GM18517 (cell line): ENCODE measurements around the gene SELENOP.
"Not testable (repeated sequence)": the region's sequence is repeated elsewhere in the genome, so short reads cannot be mapped to it uniquely, and the experiment has no call there.

Experiments used
- ATAC-seq: cut with Tn5 transposase; IDR thresholded peaks from one replicate; pipeline ENCODE4 v1.9.1; 2021; ENCODE audit warnings: mild to moderate bottlenecking, moderate library complexity; ENCODE audit not compliant: unreplicated experiment

The SELENOP gene, protein sequence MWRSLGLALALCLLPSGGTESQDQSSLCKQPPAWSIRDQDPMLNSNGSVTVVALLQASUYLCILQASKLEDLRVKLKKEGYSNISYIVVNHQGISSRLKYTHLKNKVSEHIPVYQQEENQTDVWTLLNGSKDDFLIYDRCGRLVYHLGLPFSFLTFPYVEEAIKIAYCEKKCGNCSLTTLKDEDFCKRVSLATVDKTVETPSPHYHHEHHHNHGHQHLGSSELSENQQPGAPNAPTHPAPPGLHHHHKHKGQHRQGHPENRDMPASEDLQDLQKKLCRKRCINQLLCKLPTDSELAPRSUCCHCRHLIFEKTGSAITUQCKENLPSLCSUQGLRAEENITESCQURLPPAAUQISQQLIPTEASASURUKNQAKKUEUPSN

DNA sequence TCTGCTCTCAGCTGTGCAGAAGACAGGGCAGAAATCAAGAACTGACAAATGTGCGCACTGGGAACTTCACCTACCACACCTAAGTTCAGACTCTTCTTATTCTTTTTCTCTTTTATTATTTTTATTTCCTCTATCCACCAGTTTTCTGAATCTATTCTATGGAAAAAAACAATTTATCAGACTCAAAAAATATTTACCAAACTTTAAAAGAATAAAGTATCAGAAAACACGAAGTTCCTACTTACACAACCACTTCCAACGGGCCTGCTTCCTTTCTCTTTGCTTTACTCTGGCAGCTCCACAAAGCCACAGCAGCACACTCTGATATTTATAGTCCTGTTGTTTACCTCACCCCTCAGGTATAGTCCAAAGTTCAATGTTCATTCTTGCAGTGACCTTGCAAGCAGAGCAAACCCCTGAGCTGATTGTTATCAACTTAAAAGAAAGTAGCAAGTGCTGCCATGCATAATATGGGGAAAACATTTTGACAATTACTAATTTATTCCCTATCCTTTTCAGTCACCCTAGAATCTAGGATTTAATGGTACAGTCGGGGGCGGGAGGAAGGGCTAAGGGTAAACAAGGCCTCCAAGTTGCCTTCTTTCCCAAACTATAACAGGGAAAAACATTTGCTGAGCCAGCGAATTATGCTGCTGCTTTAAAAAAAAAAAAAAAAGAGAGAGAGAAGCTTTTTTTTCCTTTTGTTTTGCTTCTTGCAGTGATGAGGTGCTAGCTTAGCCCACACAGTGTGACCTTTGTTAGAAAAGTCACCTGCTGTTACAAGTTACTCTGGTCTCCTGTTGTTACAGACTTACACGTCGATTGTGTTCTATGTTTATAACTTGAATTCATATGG is at the start of gene SELENOP:
TSS of gene SELENOP (minus strand) at position 302 of the 856 bp plus-strand sequence. CDS start 3,539 bp downstream, outside the sequence.
- ATAC-seq: peak; percentile 74

- ATAC-seq: no peak
Observed at GRCh38 chr5:42858687-42859086, 47.0 kb upstream of the SELENOP start.

DNA sequence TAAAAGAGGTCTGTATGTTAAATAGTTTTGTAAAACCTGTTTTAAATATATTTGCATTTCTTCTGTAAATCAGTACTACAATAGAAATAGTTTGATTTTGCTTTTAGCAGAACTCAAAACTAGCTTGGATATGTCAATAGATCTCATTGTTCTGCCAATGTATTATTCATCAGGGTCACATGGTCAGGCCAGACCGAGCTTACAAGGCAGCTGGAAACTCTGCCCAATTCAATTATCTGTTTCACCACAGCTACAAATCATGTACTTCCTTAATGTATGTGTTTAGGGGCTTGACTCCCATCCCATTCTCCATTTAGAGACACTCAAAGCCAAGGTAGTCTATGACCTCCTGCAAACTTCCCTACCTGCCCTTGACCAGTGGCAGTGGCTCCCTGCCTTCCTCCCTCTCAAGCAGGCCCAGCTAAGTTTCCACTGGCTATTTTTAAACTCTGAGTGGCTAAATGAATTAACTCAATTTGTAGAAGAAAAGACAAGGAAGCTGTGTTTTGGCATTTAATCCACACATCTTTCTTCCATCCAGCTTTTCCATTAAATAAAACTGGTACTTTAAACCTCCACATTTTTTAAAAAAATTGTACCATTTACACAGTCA is 46.4 kb upstream of the SELENOP start:
- ATAC-seq: no peak

GRCh38 chr5:42855811-42856210 is 44.1 kb upstream of the SELENOP start:
- no peak for ATAC-seq

- ATAC-seq: no peak
Observed at GRCh38 chr5:42855386-42855785, 43.7 kb upstream of the SELENOP start.

- ATAC-seq: no peak
Observed at GRCh38 chr5:42854795-42855194, 43.1 kb upstream of the SELENOP start.

DNA sequence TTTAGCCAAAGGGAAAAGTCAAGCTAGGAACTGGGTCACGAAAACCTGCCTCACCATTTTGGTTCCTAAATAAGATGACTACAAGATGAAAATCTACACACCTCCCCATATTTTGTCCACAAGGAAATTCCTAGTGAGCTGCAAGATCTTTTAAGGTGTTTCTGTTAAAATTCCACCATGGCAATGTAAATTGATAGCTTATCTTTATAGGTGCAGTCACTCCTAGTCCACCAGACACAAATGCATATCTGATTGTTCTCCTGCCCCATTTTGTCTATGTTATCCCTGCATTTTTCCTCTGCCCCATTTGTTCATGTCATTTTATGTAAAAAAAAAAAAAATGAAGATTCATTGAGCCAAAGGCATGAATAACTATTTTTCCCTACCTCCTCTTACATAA is 41.1 kb upstream of the SELENOP start:
- no peak for ATAC-seq

DNA sequence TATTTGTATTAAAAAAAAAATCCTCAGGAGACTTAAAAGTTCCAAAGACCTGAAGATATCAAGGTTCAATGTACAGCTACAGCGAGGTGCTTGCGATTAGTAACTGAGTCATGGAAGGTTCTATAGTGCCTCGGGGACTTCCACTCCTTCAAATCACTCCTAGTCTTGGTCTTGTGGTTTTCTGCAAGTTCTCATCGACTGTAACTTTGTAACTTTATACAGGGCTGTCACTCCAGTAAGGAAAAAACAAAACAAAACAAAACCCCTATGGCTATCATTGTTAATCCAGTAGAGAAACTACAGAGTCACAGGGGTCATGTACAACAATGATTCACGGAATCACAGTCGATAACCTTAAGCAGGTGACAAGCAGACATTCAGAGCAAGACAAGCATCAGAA is 39.8 kb upstream of the SELENOP start:
- ATAC-seq: no peak

DNA sequence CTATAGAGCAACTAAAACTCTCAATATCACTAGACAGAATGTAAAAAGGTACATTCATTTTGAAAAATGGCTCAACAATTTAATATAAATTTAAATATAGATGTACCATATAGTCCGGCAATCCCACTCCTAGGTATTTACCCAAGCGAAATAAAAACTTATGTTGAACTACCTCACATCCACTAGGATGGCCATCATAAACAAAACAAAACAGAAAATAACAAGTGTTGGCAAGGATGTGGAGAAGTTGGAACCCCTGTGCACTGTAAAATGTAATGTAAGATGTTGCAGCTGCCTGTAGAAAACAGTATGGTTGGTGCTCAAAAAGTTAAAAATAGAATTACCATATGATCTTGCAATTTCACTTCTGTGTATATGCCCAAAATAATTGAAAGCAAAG is 36.9 kb upstream of the SELENOP start:
- no peak for ATAC-seq

DNA sequence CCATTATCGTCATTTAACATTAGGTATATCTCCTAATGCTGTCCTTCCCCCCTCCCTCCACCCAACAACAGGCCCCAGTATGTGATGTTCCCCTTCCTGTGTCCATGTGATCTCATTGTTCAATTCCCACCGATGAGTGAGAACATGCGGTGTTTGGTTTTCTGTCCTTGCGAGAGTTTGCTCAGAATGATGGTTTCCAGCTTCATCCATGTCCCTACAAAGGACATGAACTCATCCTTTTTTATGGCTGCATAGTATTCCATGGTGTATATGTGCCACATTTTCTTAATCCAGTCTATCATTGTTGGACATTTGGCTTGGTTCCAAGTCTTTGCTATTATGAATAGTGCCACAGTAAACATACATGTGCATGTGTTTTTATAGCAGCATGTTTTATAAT is 32.7 kb upstream of the SELENOP start:
- not testable (repeated sequence) for ATAC-seq

DNA sequence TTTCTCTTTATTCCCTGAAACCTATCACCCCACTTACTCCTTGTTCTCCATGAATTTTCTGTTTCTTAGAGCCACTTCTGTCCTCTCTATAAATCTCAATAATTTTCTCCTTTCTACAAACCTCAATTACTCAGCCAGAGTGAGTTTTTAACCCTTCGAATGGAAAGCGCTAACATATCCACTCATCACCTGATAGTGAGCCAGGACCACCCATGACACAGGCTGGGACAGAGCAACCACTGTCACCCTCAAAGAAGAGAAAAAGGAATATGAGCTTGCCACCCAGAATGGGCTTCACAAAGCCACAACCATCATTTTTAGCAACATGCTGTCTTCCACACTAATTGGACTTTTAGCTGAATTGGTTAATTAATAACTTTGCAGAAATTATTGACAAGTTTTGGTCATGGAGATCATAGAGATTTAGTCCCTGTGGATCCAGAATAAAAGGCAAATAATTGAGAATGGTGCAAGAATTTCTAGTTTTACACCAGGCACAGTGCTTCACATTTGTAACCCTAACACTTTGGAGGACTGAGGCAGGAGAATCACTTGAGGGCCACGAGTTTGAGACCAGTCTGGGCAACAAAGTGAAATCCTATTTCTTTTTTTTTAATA is 32.1 kb upstream of the SELENOP start:
- no peak for ATAC-seq

GRCh38 chr5:42842921-42843641 is 31.4 kb upstream of the SELENOP start:
- ATAC-seq: no peak

- ATAC-seq: no peak
Observed at GRCh38 chr5:42840842-42841567, 29.3 kb upstream of the SELENOP start.

- ATAC-seq: no peak
Observed at GRCh38 chr5:42840269-42840668, 28.6 kb upstream of the SELENOP start.

DNA sequence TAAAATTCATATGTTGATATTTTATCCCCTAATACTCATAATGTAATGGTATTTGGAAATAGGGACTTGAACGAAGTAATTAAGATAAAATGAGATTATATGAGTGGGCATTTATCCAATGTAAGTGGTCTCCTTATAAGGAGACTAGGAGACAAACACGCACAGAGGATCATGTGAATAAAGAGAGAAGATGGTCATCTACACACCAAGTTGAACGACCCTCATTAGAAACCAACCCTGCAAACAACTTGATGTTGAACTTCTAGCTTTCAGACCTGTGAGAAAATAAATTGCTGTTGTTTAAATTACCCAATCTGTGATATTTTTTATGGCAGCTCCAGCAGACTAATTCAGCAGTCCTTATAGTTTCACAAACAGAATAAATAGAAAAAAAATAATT is 27.5 kb upstream of the SELENOP start:
- no peak for ATAC-seq

- ATAC-seq: no peak
Observed at GRCh38 chr5:42837601-42838000, 25.9 kb upstream of the SELENOP start.

DNA sequence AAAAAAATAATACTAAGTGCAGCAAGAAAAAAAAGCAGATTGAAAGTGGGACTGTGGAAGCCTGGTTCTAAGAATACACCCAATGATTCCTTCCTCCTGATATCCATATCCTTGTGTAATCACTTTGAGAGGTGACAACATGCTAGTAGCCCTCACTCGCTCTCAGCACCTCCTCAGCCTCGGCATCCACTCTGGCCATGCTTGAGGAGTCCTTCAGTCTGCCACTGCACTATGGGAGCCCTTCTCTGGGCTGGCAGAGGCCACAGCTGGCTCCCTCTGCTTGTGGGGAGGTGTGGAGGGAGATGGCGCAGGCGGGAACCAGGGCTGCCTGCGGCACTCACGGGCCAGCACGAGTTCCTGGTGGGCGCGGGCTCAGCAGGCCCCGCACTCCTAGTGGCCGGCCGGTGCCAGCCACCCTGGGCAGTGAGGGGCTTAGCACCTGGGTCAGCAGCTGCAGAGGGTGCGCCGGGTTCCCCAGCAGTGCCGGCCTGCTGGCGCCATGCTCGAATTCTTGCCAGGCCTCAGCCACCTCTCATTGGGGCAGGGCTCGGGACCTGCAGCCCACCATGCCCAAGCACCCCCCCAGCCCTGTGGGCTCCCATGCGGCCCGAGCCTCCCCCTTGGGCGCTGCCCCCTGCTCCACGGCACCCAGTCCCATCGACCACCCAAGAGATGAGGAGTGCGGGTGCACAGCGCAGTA is 24.5 kb upstream of the SELENOP start:
- no peak for ATAC-seq

GRCh38 chr5:42832060-42832459 is 20.4 kb upstream of the SELENOP start:
- no peak for ATAC-seq

DNA sequence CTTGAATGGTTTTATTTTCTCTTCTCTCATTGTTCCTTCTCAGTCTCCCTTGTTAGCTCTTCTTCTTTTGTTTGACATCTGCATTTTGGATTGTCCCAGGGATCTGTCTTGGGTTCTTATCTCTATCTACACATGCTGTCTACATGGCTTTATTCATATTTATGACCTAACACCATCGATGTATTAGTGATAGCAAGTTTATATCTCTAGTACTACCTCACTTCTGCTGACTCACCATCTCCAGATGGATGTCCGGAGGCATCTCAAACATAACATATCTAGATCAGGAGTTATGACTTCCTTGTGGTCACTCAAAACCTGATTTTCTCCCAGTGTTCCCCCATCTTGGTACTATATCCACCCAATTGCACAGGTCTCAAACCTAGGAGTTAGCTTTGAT is 19.2 kb upstream of the SELENOP start:
- ATAC-seq: no peak
